GM12801 (cell line): ENCODE results near the gene PPFIBP1.

Experiments used
- TF ChIP-seq, protein P1 (sequence below): IDR thresholded peaks from one replicate; pipeline ENCODE4 v1.5.1; 2011; ENCODE audit warnings: control low read depth; ENCODE audit not compliant: insufficient read length; ENCODE audit errors: extremely low read depth

Gene PPFIBP1

GRCh38 chr12:27645671-27646070 is 121.7 kb downstream of the PPFIBP1 start:
- TF ChIP-seq, protein P1, sequence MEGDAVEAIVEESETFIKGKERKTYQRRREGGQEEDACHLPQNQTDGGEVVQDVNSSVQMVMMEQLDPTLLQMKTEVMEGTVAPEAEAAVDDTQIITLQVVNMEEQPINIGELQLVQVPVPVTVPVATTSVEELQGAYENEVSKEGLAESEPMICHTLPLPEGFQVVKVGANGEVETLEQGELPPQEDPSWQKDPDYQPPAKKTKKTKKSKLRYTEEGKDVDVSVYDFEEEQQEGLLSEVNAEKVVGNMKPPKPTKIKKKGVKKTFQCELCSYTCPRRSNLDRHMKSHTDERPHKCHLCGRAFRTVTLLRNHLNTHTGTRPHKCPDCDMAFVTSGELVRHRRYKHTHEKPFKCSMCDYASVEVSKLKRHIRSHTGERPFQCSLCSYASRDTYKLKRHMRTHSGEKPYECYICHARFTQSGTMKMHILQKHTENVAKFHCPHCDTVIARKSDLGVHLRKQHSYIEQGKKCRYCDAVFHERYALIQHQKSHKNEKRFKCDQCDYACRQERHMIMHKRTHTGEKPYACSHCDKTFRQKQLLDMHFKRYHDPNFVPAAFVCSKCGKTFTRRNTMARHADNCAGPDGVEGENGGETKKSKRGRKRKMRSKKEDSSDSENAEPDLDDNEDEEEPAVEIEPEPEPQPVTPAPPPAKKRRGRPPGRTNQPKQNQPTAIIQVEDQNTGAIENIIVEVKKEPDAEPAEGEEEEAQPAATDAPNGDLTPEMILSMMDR: no peak

DNA sequence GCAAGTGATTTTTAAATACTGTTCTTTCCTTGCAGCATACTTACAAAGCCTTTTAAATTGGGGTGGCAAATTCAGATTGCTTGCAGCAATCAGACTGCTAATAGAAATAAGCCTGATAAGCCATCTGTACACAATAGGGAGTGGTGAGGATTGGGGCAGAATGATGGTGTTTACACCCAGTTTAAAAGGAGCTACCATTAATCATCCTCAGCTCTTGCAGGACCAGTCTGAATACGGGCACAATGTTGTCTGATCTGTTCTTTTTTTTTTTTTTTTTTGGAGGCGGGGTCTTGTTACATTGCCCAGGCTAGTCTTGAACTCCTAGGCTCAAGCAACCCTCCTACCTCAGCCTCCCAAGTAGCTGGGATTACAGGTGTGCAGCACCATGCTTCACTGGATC is 122.1 kb downstream of the PPFIBP1 start:
- TF ChIP-seq, protein P1: no peak

DNA sequence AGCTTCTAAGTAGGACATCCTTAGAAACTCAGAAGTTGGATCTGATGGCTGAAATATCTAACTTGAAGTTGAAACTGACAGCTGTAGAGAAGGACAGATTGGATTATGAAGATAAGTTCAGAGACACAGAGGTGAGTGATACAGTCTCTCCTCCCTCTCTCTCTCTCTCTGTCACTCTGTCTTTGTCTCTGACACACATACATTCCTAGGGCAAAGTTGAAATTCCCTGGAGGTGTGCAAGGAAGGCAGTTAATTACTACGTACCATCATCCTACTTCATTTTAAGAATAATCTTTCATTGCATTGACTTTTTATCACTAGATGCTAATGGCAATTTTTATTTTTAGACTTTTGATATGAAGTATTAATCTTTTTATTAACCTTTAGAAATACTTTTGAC is 126.0 kb downstream of the PPFIBP1 start:
- TF ChIP-seq, protein P1: no peak

DNA sequence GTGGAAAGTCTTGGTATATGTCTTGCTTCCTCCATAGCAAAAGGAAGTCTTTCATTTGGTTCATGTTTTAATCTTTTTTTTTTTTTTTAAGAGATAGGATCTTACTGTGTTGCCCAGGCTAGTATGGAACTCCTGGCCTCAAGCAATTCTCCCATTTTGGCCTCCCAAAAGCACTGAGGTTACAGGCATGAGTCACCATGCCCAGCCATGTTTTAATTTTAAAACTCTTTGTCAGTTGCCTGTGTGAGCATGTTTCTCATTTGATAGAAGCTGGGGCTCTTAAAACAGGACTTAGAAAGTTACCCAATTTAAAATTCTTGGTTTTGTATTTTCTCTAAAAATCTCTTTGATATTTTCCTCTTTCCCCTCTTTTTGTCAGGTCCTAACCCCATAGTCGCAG is 127.2 kb downstream of the PPFIBP1 start:
- TF ChIP-seq, protein P1: no peak

GRCh38 chr12:27652174-27652763 is 128.3 kb downstream of the PPFIBP1 start:
- TF ChIP-seq, protein P1: no peak

DNA sequence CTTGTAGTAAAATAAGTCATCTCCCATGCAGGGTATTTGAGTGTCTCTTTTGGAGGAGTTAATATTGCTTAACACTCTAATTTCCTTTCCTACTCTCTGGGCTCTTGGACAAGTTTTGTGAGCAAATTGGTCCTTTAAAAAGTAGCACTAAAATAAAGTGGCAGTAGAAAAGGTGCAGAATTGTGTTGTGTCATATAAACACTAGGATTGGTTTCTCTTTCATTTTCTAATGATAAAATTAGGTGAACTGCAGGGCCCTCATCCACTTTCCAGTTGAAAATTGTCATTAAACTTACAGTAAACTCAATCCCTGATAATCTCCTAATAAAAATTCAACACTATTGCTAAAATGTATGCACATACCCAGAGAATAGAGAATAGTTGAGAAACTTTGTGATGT is 129.7 kb downstream of the PPFIBP1 start:
- TF ChIP-seq, protein P1: no peak

GRCh38 chr12:27657296-27657695 is 133.3 kb downstream of the PPFIBP1 start:
- TF ChIP-seq, protein P1: no peak
